ENCODE results near the gene FAM241A.
"Not testable (repeated sequence)": the region's sequence is repeated elsewhere in the genome, so short reads cannot be mapped to it uniquely, and the experiment has no call there.

FAM241A gene

GRCh38 chr4:112109360-112110058, 35.7 kb upstream of the FAM241A start:
- Histone ChIP-seq H3K4me3 (ENCODE audit: low read depth, low read length) (no peak overlapping the region), H3K4me1 (no peaks in the 10 kb centered on the region), H3K9me3 (no peaks in the 10 kb centered on the region), H3K36me3 (no peaks in the 10 kb centered on the region), H3K27me3 (peaks cover 3% of the 10 kb centered on the region; the same call in 1 of the 2 replicates)
- DNase-seq = no peak
- TF ChIP-seq, protein P1, sequence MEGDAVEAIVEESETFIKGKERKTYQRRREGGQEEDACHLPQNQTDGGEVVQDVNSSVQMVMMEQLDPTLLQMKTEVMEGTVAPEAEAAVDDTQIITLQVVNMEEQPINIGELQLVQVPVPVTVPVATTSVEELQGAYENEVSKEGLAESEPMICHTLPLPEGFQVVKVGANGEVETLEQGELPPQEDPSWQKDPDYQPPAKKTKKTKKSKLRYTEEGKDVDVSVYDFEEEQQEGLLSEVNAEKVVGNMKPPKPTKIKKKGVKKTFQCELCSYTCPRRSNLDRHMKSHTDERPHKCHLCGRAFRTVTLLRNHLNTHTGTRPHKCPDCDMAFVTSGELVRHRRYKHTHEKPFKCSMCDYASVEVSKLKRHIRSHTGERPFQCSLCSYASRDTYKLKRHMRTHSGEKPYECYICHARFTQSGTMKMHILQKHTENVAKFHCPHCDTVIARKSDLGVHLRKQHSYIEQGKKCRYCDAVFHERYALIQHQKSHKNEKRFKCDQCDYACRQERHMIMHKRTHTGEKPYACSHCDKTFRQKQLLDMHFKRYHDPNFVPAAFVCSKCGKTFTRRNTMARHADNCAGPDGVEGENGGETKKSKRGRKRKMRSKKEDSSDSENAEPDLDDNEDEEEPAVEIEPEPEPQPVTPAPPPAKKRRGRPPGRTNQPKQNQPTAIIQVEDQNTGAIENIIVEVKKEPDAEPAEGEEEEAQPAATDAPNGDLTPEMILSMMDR (IDR thresholded peaks at IDR 0.05; ENCODE audit: low read depth, low read length) = no peak

DNA sequence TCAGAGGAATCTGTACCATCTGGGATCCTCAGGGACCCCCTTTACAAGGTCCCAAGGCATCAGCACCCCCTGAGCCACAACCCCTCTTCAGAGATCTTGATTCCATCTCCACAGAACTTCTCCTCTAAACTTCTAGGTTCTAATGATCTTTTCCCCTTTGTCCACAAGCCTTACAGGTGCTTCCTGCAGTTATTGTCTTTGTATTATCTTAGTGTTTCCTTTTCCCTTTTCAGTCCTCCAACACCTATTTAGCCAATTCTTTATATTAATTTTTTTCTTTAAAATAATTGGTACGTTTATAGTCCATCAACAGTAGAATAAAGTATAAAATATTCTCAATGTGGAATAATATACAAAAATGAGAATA, 35.2 kb upstream of the FAM241A start:
- no peak for DNase-seq
- Histone ChIP-seq H3K4me3 (ENCODE audit: low read depth, low read length) (no peak overlapping the region), H3K27me3 (peaks cover 3% of the 10 kb centered on the region; the same call in 1 of the 2 replicates), H3K4me1 (no peaks in the 10 kb centered on the region), H3K9me3 (no peaks in the 10 kb centered on the region), H3K36me3 (no peaks in the 10 kb centered on the region)
- TF ChIP-seq, protein P1 (IDR thresholded peaks at IDR 0.05; ENCODE audit: low read depth, low read length) = no peak

- Histone ChIP-seq H3K36me3 (no peaks in the 10 kb centered on the region), H3K9me3 (no peaks in the 10 kb centered on the region), H3K4me3 (ENCODE audit: low read depth, low read length) (no peak overlapping the region), H3K27me3 (peaks cover 3% of the 10 kb centered on the region; the same call in 1 of the 2 replicates), H3K4me1 (no peaks in the 10 kb centered on the region)
- TF ChIP-seq, protein P1 (IDR thresholded peaks at IDR 0.05; ENCODE audit: low read depth, low read length) = no peak
- no peak for DNase-seq
These were observed 33.9 kb upstream of the FAM241A start for GRCh38 chr4:112111306-112111705.

DNA sequence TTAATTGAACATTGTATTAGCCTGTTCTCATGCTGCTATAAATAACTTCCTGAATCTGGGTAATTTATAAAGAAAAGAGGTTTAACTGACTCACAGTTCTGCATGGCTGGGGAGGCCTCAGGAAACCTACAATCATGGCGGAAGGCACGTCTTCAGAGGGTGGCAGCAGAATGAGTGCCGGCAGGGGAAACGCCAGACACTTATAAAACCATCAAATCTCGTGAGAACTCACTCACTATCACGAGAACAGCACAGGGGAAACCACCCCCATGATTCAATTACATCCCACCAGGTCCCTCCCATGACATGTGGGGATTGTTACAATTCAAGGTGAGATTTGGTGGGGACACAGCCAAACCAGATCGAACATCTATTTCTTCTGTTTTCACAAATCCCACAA, 33.2 kb upstream of the FAM241A start:
- H3K36me3 ChIP-seq; DNase-seq; H3K4me1 ChIP-seq; H3K4me3 ChIP-seq (ENCODE audit: low read depth, low read length); H3K27me3 ChIP-seq; H3K9me3 ChIP-seq: not testable (repeated sequence)

DNA sequence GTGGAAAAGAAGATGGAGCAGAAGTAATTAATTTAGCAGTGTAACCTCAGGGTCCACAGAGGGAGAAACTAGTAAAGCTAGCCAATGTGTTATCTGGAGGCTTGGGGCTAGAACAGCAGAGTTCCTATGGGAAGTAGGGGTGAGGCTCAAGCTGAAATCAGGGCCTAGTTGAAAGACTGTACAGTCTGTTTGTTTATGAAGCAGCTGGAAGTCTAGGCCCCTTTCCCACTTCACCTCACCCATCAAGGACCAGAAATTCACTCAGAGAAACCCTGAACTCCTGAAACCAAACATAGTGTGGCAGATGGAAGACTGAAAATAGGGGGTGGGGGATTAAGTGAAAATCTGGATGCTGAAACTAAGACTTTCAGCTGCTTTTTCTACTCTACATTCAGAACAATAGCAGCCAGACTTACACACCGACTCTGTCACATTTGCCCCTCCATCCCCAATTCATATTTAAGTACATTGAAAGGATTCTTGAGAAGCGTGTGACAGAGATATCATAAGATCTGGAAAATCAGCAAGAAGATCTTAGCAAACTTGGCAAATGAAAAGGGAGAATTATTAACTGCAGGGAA, 32.6 kb upstream of the FAM241A start:
- TF ChIP-seq, protein P1 (IDR thresholded peaks at IDR 0.05; ENCODE audit: low read depth, low read length) = no peak
- no peak overlapping the region for H3K4me3 ChIP-seq (ENCODE audit: low read depth, low read length)
- H3K27me3 ChIP-seq = peaks cover 3% of the 10 kb centered on the region; the same call in 1 of the 2 replicates
- H3K36me3 ChIP-seq = no peaks in the 10 kb centered on the region
- no peak for DNase-seq
- no peaks in the 10 kb centered on the region for H3K9me3 ChIP-seq
- H3K4me1 ChIP-seq = no peaks in the 10 kb centered on the region

- Histone ChIP-seq H3K36me3 (no peaks in the 10 kb centered on the region), H3K9me3 (no peaks in the 10 kb centered on the region), H3K4me3 (ENCODE audit: low read depth, low read length) (no peak overlapping the region), H3K27me3 (peaks cover 3% of the 10 kb centered on the region; the same call in 1 of the 2 replicates), H3K4me1 (no peaks in the 10 kb centered on the region)
- TF ChIP-seq, protein P1 (IDR thresholded peaks at IDR 0.05; ENCODE audit: low read depth, low read length) = no peak
- no peak for DNase-seq
These were observed 31.4 kb upstream of the FAM241A start for GRCh38 chr4:112113864-112114263.
